IPS DF 4.7 (cell line): Measurements from ENCODE around the gene PHLDB1.
"Not testable (repeated sequence)": the region's sequence is repeated elsewhere in the genome, so short reads cannot be mapped to it uniquely, and the experiment has no call there.

Experiments used
- DNase-seq: peaks from one replicate; pipeline ENCODE4 v3.0.0-alpha.2; 2013; ENCODE audit warnings: low spot score; ENCODE audit errors: extremely low read depth

The PHLDB1 gene

DNA sequence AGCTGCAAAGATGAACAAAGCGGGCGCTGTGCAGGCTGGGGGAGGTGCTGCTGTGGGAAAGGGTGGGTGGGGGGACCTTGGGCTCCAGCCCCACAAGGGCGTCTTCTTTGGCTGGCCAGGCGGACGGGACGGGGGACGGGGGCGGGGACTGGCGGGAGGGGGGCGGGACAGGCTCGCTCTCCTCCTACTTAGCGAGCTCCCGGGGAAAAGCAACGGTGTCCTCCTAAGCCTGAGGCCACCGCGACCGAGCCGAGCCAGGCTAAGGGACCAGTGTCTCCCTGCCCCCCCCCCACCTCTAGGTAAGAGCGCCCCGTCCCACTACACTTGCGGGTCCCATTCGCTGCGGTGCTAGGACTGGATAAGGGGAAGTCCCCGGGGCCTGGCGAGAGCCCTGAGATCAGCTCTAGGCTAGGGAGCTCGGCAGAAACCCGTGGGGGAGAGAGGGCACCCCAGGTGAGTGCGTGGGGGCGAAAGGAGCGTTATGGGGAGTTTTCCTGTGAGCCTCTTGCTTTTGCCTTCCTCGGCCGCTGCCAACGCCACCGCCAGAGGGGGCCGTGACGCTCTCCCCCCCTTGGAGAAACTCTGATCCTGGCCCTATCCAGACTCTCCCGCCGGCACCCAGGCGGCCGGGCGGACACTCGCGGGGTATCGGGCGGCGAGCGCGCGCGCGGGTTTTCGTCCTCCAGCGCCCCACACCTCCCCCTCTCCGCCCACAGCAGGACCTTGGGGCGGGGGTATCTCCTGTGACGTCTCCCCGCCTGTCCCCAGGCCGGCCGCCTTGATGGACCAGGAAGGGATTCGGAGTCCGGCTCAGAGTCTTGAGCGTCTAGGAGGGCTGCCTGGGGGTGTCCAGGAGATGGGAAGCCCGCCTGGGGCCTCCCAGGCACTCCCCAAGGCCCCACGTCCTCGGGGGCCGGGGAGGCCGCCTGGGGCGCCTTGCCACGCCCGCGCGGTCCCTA, at the start of gene PHLDB1:
TSS of gene PHLDB1 (plus strand) at position 215 of the 959 bp plus-strand sequence. CDS start 6,222 bp downstream, outside the sequence.
- no peak for DNase-seq

GRCh38 chr11:118560806-118561205, 46.6 kb upstream of the PHLDB1 start:
- DNase-seq: no peak

- DNase-seq: no peak
Observed at GRCh38 chr11:118565051-118565450, 42.4 kb upstream of the PHLDB1 start.

GRCh38 chr11:118569670-118570069, 37.7 kb upstream of the PHLDB1 start:
- no peak for DNase-seq

- no peak for DNase-seq
Observed at GRCh38 chr11:118570787-118571186, 36.6 kb upstream of the PHLDB1 start.

- DNase-seq: not testable (repeated sequence)
Observed at GRCh38 chr11:118571701-118572060, 35.7 kb upstream of the PHLDB1 start.

DNA sequence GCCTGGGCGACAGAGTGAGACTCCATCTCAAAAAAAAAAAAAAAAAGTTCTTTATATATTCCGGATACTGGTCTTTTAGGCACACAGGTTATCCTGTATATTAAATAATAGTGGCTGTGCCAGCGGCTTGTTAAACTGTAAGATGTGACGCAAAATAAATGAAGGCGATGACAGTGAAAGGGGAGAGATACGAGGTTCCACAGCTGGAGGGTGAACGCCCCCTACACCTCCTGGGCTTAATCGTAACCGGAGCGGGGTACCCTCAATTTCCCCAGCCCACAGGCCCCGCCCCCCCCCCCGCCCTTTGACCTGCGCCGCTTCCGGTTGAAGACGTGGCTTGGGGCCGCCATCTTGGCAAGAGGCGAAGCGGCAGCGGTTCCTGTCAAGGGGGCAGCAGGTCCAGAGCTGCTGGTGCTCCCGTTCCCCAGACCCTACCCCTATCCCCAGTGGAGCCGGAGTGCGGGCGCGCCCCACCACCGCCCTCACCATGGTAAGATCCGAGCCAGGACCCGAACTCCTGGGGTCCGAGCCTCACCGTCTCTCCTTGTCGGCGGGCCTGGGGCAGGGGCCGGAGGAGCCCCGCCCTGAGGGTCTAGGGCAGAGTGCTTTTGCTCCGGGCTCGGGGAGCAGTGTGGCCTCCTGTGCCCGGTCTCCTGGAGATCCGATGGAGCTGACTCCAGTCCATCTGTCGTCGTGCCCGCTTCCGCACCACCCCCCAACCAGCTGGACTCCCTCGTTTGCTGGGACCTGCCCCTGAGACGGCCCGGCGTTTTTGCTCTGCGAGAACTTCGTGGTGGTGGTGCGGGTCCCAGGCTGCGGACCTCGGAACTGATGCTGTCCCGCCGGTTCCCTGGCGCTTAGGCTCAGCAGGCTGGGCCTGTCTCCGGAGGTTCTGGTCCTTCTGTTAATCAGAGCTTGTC, 35.1 kb upstream of the PHLDB1 start, which contains the start of gene ARCN1:
TSS of gene ARCN1 (plus strand) at position 349 of the 920 bp plus-strand sequence. CDS start at position 488, 139 bp downstream.
- peak; percentile 30 for DNase-seq

DNA sequence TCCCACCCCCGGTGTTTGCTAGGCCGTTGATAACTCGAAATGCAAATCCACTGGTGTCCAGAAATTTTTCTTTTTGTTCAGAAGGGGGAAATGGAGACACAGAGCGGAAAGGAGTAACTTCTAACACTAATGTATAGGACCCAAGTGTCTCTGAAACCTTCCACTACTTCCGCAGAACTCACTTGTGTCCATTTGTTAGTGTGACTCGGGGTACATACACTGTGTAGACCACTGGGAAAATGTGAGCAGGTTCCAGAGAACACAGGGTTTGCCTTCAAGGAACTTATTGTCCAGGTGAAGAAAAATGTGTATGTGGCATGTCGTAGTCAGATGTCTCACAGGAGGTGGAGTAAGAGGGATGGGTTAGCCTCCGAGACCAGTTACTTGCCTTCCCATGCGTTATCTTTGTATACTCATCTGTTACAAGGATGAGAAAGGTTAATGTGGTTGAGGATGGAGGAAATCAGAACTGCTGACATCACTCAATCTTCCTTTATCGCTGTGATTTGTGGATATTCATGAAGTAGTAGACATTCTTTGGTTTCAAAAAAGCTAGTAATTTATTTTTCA, 34.3 kb upstream of the PHLDB1 start:
- DNase-seq: no peak

- no peak for DNase-seq
Observed at GRCh38 chr11:118574636-118575035, 32.8 kb upstream of the PHLDB1 start.

GRCh38 chr11:118577995-118578394, 29.4 kb upstream of the PHLDB1 start:
- DNase-seq: not testable (repeated sequence)

DNA sequence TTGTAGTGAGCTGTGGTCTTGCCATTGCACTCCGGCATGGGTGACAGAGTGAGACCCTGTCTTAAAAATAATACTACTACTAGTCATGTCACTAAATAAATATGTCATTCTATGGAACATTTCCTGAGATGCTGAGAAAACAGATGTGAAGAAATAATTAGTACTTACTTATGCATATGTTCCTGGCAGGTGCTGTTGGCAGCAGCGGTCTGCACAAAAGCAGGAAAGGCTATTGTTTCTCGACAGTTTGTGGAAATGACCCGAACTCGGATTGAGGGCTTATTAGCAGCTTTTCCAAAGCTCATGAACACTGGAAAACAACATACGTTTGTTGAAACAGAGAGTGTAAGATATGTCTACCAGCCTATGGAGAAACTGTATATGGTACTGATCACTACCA, 26.4 kb upstream of the PHLDB1 start:
- DNase-seq: no peak

DNA sequence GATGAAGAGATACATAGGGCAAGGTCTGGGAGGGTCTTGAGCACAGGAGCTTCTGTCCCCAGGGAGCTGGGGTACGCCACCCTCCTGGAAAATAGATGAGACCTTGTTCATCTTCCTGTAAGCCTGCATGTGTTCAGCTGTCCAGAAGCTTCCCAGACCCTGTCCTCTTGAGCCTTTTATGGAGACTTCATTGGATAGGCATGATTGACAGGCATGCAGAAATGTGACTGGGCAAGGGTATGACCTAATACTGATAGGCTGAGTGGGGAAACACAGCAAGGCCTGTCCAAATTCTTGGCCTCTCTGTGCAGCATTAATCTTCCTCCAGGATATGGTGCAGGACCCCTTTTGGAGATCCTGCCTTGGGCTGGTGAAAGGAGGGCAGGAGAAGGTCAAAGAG, 19.5 kb upstream of the PHLDB1 start:
- no peak for DNase-seq

GRCh38 chr11:118592616-118593367, 14.6 kb upstream of the PHLDB1 start:
- DNase-seq: no peak

DNA sequence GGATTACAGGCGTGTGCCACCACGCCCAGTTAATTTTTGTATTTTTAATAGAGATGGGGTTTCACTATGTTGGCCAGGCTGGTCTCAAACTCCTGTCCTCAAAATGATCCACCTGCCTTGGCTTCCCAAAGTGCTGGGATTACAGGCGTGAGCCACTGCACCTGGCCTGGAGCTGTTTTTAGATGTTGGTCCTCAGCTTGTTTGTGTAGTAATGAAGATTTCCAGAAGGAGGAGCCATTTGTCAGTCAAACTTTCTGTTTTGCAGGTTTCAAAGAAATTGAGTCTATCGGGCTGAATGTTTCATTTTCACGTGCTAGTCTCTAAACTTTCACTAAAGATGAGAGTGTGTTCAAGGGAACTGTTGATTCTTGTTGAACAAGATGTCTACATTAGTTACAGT, 12.4 kb upstream of the PHLDB1 start:
- DNase-seq: not testable (repeated sequence)

- no peak for DNase-seq
Observed at GRCh38 chr11:118596224-118597146, 10.9 kb upstream of the PHLDB1 start.

DNA sequence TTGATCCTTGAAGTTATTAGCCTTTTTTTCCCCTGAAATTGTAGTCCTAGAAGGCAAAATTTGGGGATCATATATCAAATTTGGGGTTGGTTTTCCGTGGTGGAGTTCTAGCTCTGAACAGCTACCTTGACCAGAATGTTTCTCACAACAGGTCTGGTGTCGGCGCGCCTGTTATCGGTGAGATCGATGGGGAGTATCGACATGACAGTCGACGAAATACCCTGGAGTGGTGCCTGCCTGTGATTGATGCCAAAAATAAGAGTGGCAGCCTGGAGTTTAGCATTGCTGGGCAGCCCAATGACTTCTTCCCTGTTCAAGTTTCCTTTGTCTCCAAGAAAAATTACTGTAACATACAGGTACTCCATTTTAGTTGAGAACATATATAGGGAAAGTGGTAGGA, 9.9 kb upstream of the PHLDB1 start:
- no peak for DNase-seq

- no peak for DNase-seq
Observed at GRCh38 chr11:118602331-118602730, 5.1 kb upstream of the PHLDB1 start.

DNA sequence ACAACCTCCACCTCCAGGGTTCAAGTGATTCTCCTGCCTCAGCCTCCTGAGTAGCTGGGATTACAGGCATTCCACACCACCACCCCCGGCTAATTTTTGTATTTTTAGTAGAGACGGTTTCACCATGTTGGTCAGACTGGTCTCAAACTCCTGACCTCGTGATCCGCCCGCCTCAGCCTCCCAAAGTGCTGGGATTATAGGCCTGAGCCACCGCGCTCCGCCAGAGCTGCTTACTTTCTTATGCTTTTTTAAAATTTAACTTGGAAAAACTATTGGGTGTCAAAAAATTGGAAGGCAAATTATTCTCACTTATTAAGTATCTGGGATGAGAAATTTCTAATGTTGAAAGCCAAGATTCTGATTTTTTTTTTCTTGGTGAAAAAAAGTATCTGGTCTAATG, 3.7 kb upstream of the PHLDB1 start:
- not testable (repeated sequence) for DNase-seq

DNA sequence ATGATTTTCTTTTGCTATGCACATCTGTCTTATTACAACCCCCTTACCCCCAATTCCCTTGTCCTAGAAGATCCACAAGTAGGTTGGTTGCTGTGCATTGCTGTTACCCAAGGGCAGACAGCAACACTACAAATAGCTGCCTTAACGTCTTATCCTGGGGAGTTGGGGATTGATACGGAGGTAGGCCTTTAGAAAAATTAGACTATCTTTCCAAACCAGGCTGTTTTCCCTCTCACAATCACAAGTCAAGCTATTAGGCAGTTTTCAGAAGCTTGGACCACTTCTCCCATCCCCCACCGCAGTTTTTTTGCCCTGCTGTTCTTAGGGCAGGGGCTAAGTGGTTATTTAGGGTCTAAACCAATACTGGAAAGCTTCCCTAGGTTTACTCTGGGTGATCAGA, 2.8 kb upstream of the PHLDB1 start:
- DNase-seq: no peak
